Fibroblast of skin of right quadriceps (primary cell): ENCODE results near the gene SVOPL.
"Not testable (repeated sequence)": the region's sequence is repeated elsewhere in the genome, so short reads cannot be mapped to it uniquely, and the experiment has no call there.

ENCODE experiments used
- DNase-seq: peaks from one replicate; pipeline ENCODE4 v3.0.0-alpha.2; 2013

The SVOPL gene

DNA sequence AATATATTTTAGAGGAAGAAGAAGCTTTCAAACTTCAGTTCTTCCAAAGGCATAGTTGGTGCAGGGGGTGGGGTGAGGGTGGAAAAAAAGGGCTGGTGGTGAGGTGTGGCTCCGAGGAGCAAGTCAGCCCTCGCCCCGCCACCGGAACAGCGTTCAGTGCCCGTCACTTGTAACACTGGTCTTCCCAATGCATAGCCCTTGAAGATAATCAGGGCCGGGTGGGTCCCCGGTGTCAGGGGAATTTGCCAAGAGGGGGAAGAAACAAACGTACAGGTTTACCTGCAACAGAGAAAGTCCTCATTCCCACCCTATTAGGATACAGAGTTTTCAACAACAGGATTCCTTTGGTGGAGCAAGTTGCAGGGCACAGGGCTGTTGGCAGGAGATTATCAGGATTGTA lies 1.5 kb downstream of the SVOPL start:
- no peak for DNase-seq

DNA sequence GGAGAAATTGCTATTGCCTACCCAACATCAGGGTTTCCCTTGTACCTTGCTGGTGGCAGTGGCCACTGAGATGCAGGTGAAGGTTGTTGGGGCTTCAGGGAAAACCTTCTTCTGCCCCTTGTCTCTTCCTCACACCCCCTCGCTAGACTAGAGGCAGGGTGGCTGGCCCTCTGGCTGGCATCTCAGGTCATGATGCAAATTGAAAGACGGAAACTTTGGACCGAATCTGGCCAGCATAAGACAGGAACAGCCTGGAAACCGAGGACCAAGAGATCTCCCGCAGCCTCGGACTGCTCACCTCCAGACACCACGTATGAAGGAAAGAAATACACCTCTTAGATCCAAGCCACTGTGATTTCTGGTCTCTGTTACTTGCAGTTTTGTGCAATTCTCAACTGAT lies 2.9 kb downstream of the SVOPL start:
- no peak for DNase-seq

DNA sequence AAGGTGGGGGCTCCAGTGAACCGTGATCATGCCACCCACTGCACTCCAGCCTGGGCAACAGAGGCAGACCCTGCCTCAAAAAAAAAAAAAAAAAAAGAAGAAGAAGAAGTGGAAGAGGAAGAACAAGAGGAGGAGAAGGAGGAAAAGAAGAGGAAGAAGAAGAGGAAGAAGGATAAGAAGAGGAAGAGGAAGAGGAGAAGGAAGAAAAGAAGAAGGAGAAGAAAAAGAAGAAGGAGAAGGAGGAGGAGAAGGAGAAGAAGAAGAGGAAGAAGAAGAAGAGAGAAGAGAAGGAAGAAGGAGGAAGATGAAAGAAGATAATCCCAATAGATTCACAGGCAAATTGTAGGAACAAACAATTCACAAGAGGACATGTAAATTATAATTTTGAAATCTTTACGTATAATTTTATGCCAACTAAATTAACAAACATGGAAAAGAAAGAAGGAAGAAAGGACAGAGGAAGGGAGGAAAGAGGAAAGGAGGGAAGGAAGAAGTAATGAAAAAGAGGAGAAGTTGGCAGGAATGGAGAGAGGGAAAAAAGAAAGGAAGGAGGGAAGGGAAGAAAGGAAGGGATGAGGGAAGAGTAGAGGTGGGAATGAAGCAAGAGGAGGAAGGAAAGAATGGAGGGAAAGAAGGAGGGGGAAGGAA lies 3.5 kb downstream of the SVOPL start:
- DNase-seq, result no peak

DNA sequence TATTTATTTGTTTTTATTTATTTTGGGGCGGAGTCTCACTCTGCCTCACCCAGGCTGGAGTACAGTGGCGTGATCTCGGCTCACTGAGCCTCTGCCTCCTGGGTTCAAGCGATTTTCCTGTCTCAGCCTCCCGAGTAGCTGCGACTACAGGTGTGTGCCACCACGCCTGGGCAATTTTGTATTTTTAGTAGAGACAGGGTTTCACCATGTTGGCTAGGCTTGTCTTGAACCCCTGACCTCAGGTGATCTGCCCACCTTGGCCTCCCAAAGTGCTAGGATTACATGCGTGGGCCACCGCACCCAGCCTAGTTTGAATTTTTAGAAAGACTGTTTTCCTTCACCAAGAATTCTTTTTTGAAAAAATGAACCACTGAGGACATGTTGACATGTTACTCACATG lies 5.4 kb downstream of the SVOPL start:
- not testable (repeated sequence) for DNase-seq

DNA sequence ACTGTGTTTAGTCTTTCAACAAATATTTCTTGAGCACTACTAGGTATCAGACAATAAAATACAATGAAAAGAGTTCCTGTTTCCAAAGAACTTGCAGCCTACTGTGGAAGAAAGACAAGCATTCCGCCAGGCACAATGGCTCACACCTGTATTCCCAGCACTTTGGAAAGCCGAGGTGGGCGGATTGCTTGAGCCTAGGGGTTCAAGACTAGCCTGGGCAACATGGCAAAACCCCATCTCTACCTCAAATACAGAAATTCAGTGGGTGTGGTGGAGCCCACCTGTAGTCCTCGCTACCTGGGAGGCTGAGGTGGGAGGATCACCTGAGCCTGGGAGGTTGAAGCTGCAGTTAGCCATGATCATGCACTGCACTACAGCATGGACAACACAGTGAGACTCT lies 6.1 kb downstream of the SVOPL start:
- no peak for DNase-seq

DNA sequence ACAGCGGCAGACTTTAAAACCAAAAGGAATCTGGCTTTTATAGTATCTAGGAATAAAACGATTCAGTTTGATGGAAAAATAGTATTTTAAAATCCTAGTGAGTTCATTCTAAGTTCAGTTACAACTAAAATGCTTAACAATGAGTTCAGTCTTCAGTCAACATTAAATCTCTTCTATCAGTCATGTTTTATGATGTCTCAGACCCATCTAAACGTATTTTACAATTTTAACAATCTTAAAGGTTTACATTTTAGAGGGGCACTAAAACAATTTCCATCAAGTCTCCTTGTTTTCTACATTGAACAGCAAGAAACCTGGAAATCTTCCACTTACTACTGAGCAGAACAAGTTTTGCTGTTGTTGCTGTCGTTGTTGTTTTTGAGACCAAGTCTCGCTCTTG lies 10.0 kb downstream of the SVOPL start:
- no peak for DNase-seq

DNA sequence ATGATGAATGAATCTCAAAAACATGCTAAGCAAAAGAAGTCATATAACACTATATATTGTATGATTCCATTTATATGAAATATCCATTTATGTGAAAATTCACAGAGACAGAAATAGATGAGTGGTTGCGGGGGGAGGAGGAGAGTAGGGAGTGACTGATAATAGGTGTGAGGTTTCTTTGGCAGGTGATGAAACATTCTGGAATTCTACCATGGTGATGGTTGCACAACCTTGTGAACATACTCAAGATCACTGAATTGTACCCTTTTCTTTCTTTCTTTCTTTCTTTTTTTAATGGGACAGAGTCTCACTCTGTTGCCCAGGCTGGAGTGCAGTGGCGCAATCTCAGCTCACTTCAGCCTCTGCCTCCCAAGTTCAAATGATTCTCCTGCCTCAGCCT lies 10.7 kb downstream of the SVOPL start:
- DNase-seq, result no peak

DNA sequence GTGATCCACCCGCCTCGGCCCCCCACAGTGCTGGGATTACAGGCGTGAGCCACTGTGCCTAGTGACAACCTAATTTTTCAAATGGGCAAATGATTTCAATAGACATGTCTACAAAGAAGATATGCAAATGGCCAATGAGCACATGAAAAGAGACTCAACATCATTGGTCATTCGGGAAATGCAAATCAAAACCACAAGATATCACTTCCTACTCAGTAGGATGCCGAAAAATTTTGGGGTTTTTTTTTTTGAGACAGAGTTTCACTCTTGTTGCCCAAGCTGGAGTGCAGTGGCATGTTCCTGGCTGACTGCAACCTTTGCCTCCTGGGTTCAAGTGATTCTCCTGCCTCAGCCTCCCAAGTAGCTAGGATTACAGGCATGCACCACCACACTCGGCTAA lies 13.1 kb downstream of the SVOPL start:
- DNase-seq, result not testable (repeated sequence)

DNA sequence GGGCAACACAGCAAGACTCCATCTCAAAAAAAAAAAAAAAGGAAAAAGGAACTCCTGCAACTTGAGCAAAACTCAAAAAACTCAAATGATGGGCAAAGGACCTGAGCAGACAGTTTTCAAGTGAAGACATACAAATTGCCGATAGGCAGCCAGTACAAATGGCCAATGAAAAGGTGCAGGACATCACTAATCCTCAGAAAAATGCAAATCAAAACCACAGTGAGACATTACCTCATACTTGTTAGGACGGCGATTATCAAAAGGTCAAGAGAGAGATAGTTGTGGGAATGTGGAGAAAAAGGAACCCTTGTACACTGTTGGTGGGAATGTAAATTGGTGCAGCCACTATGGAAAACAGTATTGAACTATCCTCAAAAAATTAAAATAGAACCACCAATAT lies 16.8 kb downstream of the SVOPL start:
- no peak for DNase-seq

DNA sequence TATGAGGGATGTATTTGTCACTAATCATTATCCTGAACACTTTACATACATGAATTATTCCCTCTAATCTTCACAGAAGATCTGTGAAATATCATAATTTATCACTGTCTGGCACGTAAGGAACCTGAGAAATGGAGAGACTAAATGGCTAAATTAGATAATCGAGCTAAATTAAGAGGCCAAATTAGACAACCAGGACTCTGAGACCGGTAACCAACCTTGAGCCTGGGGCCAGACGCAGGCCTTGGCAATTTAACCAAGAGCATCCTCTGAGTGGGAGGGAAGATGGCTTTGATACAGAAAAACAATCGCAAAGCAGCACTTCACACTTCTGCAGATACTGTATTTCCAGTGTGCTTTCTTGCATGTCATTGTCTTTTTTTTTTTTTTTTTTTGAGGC lies 21.4 kb downstream of the SVOPL start:
- no peak for DNase-seq

DNA sequence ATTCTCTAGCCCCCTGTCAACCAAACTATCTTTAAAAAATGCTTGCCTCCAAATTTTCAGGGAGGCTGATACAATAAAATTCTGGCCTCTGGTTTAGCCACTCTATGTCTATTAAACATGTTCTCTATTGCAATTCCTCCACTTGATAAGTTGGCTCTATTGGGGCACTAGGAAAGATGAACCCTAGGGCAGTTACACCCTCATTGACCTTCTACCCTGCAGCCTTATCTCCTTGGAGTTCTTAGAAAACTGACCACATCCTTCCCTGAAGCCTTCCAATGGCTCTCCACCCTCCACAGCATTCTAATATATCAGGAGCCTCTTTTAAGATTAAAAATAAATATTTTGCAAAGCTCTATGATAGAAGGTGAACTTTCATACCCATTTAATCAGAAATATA lies 30.6 kb downstream of the SVOPL start:
- DNase-seq, result no peak

DNA sequence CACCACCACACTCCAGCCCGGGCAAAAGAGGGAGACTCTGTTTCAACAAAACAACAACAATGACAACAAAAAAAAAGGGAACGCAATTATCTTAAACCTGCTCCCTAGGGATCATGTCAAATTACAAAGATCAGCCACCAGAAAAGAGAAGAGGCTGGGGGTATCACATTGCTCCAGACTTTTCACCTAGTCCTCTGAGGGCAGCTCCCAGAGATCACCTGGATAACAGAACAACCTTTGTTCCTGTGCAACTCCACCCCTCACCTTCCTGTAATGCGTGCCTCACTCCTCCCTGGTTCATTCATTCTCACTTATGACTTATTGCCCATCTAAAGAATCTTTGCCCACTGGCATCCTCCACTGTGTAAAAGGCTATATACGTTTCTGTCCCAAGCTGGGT lies 31.8 kb downstream of the SVOPL start:
- DNase-seq, result no peak

DNA sequence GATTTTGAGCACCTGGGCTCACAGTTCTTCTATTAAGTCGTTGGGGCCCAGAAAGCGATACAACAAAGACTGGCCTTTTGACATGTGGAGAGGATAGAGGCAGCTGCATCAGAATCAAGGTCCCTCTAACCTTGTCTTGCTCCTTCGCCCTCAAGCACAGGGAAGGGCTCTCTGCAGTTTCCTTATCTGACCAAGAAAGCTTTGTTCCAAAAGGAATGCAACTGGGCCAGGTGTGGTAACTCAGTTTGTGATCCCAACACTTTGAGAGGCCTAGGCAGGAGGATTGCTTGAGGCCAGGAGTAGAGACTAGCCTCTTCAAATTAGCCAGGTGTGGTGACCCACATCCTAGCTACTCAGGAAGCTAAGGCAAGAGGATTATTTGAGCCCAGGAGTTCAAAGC lies 32.2 kb downstream of the SVOPL start:
- no peak for DNase-seq

DNA sequence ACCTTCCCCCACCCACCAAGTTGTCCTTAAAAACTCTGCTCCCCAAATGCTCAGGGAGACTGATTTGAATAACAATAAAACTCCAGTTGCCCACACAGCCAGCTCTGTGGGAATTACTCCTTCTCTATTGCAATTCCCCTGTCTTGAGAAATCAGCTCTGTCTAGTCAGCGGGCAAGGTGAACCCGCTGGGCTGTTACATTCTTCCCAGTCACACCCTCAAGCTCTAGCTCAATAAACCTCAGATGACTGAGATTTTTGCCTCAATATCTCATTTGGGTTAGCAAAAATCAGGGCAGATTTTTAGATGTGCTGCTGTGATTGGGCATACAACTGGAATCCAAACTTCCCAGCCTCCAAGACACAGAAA lies 32.9 kb downstream of the SVOPL start:
- no peak for DNase-seq

DNA sequence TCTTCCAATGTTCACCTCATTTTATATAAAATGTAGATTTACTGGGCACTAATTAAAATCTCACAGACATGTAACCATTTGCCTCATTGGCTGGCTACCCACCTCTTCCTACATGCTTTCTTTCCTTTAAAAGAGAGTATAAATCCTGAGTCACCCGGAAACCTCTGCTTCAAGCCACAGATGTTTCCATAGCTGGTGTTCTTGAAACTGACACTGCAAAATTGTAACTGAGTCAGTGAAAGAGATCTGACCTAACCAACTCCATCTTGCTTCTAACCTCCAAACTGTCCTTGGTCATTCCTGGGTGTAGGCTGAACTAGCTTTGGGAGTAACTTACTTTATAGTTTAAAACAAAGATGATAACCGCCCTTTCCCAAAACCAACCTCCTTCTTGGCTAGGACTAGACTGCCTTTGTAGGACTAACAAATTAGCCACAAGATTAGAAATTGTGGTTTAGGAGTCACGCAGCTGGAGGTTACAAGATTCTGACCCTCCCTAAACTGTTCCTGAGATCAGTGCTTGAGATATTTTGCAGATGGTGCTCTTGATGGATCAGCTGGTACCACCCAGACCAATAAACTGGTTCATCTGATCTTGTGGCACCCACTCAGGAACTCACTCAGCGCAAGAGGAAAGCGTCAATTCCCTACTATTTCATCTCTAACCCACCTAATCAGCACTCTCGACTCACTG lies 33.5 kb downstream of the SVOPL start:
- no peak for DNase-seq

DNA sequence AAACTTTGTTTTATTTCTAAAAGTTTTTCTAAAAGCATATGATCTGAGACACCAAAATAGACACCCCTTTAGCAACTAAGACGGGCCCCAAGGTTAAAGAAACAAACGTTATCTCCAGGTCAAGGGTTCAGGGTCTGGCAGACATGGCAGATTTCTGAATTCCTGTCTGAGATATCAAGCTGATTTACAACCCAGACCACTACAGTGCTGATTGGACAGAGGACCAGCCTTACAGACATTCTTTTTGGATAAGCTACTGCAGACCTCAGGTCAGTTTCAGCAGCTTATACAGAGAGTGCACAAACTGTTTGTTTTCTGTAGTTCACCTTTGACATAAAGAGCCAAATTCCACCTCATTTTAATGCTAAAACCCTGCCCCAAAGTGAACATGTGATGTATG lies 34.8 kb downstream of the SVOPL start:
- no peak for DNase-seq

DNA sequence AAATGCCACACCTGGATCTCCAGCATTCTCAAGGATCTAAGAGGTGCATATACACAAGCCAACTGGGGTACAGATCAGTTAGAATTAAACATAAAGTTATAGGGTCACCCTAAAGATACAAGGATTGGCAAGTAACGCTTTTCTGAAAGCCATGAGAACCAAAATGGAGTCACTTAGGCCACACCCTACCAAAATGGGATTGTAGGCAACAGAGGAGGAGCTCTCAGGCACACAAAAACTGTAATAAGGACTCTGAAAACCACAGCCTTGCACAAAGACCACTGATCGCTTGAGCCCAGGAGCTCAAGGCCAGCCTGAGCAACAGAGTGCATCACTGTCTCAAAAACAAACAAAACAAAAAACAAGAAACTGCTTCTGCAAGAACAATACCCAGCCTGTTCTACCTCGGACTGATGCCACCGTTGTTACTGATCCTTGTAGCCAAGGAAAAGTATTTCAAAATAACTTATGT lies 35.5 kb downstream of the SVOPL start:
- no peak for DNase-seq

DNA sequence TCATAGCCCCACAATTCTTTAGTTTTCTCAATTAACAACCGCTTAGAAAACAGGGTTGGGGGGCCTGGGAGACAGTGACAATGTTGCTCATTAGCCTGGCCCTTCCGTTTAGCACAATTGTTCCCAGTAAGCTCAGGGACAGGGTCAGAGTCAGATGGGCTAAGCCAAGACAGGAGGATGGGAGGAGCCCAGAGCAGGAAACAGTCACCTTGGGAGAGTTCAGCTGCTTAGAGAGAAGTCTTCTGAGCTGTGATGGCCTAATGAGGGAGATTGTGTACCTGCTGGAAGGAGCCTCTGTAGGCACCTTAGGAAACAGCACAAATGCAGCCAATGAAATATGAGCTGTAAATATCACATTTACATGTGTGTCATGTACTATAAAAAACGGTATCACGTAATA lies 35.9 kb downstream of the SVOPL start:
- no peak for DNase-seq

DNA sequence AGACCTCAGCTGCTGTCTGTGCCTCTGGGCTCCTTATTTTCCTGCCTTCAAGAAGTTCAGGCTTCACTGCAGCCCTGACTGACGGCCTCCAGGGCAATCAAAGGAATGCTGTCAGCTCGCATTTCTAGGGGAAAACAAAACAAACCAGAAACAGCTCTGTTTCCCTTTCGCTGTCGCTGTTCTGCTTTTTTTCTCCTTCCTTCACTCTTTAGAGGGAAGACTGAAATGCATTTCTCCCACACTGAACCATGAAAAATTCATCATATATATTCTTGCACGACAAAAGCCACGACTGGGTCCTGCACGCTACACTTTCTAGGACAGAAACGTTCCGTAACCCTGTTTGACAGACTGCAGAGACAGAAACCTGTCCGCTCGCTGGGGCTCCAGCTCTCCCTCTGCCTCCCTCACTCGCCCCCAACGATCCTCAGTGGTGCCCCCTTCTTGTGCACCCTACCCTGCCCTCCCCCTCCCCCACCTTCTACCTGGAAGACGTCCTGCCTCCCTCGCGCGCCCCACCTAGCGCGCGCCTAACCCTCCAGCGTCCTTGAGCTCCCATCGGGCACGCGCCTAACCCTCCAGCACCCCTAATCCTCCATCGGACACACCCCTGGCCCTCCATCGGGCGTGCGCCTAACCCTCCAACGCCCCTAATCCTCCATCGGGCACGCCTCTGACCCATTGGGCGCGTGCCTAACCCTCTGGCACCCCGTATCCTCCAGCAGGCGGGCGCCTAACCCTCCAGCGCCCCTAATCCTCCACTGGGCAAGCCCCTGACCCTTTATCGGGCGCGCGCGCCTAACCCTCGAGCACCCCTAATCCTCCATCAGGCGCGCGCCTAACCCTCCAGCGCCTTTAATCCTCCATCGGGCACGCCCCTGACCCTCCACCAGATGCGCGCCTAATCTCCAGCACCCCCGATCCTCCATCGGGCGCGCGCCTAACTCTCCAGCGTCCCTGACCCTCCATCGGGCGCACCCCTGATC lies 37.1 kb downstream of the SVOPL start:
- no peak for DNase-seq

DNA sequence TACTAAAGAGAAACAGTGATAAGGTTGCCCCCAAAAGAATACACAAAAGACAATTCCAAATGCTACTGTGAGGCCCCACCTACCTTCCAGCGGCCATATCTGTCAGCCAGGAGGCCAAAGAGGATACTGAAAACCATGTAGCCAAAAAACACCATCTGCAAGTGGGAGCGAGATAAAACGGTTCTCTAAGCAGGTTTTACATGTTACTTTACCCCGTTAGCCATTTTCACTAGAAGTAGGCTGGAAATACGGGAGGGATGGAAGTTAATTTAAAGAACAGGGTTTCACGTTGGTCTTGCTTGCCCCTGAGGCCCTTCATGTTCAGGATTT lies 38.2 kb downstream of the SVOPL start:
- no peak for DNase-seq

DNA sequence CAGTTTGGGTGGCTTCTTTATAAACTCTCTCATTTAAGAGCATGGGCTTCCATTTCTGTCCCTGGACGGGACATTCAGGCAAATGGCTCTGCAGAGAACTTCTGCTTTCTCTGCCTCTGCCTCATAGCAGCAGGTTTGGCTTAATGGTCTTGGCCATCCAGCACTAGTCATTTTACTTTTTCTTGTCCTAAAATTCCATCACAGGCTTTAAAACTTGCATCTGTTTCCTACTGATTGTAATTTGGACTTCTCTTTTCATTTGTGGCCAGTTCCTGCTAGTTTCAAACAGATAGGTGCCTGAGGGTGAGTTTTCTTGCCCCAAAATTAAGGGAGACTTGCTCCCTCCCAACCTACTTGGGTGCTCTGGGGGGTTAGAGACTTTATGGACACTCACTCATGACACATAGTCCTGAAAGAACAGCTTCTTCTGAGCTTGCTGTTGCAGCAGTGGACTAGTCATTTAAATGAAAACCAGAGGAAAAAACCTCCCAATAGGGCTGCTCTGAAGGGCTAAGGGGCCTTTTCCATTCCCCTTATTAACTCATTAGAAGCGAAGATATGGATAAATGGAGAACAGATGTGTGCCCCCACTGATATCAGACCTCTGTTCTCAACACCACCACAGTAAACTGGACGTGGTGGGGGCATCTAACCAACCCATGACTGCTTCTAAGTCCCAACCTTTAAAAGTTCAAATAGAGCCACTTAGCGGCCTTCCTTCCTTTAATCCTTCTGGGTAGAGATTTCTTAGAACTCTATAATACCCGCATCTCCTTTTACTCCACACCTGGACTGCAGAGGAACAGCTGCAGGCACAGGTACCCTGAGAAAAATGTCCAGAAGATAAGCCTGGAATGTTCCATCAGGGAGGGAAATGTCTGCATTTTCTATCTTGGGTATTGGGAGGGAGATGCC lies 38.8 kb downstream of the SVOPL start:
- no peak for DNase-seq

DNA sequence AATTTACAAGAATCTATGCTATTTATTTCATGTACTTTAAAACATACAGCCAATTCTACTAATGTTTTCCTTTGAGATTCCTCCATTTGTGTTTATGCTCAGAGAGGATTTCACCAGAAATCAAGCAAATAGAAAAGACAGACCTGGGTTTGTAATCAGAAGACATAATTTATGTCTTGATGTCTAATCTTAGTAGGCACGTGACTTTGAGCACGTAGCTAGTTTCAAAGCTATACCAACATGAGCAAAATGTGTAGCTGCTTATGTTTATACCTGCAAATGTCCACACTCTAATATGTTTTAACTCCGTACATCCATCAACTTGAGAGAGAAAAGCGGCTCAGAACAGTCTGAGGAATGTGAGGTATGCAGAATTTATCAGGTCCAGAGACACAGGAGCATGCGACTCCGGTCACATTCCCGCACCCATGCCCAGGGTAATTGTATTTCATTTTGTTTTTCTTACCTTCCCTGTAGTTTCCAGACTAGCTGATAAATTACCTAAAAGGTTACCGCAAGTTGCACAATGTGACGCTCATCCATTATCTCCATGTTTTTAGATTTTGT lies 40.0 kb downstream of the SVOPL start:
- DNase-seq, result no peak

DNA sequence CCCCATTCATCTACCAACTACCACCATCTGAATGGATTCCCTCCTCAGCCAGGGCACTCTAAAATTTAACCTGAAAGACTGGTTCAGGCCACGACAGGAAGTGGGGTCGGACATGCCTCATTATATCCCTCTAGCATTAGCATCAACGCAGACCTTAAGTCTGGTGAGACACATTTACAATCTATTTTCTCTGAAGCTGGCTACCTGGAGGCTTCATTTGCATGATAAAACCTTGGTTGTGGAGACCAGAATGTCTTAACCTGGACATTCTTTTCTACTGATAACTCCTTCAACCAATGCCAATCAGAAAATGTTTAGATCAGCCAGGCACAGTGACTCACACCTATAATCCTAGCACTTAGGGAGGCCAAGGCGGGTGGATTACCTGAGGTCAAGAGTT lies 42.3 kb downstream of the SVOPL start:
- DNase-seq, result no peak
